OCI-LY7 (cell line): ENCODE results near the gene SORCS1.

Source experiments
- EZH2phosphoT487 ChIP-seq: fragments of 200-600 bp; sonication (generic); IDR thresholded peaks from 2 replicates; pipeline ENCODE4 v1.6.1; 2018; ENCODE audit warnings: low read depth, borderline replicate concordance, mild to moderate bottlenecking, mixed run types, antibody characterized with exemption, low read length, moderate library complexity, mixed read lengths
- TF ChIP-seq, protein P1 (sequence below): fragments of 200-600 bp; sonication (generic); conservative IDR thresholded peaks from 2 replicates; pipeline ENCODE4 v1.5.1; 2014; ENCODE audit warnings: mild to moderate bottlenecking, antibody characterized with exemption, low read length, moderate library complexity, mixed read lengths

DNA sequence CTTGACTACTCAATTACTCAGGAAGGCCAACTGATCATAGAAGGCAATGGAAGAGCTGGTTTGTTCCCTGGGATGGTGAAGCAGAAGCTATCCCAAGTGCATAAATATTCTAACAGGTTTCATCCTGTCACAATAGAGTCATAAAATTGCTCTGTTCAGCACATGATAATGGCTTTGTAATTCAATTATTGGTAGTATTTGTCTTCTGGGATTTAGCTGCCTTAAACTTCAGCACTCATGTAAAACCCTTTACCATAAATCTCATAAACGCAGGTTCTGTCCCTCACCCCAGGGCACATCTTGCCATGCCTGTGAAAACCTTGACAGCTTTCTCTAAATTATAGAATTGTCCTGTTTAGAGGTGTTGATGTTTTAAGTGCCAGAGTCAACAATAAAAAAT lies 417.6 kb downstream of the SORCS1 start:
- TF ChIP-seq, protein P1, sequence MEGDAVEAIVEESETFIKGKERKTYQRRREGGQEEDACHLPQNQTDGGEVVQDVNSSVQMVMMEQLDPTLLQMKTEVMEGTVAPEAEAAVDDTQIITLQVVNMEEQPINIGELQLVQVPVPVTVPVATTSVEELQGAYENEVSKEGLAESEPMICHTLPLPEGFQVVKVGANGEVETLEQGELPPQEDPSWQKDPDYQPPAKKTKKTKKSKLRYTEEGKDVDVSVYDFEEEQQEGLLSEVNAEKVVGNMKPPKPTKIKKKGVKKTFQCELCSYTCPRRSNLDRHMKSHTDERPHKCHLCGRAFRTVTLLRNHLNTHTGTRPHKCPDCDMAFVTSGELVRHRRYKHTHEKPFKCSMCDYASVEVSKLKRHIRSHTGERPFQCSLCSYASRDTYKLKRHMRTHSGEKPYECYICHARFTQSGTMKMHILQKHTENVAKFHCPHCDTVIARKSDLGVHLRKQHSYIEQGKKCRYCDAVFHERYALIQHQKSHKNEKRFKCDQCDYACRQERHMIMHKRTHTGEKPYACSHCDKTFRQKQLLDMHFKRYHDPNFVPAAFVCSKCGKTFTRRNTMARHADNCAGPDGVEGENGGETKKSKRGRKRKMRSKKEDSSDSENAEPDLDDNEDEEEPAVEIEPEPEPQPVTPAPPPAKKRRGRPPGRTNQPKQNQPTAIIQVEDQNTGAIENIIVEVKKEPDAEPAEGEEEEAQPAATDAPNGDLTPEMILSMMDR = no peak
- no peak for TF ChIP-seq EZH2phosphoT487
